ENCODE data around the gene MFSD11. TPM values are rescaled to one million over a fixed set of nuclear protein-coding genes. Genes with fewer than 3 reads are reported as not detected.

The MFSD11 gene
- polyA plus RNA-seq, 1 donor from 2014 or later, result 36.1 TPM

GRCh38 chr17:76793775-76794174, 55.9 kb downstream of the MFSD11 start:
- Histone ChIP-seq H3F3A (ENCODE audit: insufficient read depth, low read length, poor library complexity, severe bottlenecking) (no peaks in the 10 kb centered on the region), H3K4me2 (ENCODE audit: low read length) (no peak overlapping the region), H4K20me1 (ENCODE audit: insufficient read depth) (no peaks in the 10 kb centered on the region), H3K27ac (ENCODE audit: low read length) (no peak overlapping the region), H3K79me2 (replicated peaks; ENCODE audit: insufficient read depth, low read length) (no peaks in the 10 kb centered on the region), H3K36me3 (ENCODE audit: insufficient read depth, low read length) (no peaks in the 10 kb centered on the region), H2AFZ (ENCODE audit: low read depth, low read length) (no peak overlapping the region), H3K4me3 (ENCODE audit: low read length) (no peak overlapping the region), H3K9ac (ENCODE audit: low read length) (no peak overlapping the region), H3K9me2 (ENCODE audit: insufficient read depth, low read length) (no peaks in the 10 kb centered on the region), H3K9me3 (ENCODE audit: low read length) (no peaks in the 10 kb centered on the region), H3K27me3 (ENCODE audit: insufficient read depth, low read depth, low read length) (no peaks in the 10 kb centered on the region)
- TF ChIP-seq SMC3 (conservative IDR thresholded peaks at IDR 0.05; ENCODE audit: poor library complexity) (no peak), MXI1 (conservative IDR thresholded peaks at IDR 0.05; ENCODE audit: poor library complexity, severe bottlenecking) (no peak), CTCF (IDR thresholded peaks at IDR 0.05; ENCODE audit: poor library complexity, severe bottlenecking) (peak; percentile 17), EZH2 (IDR thresholded peaks at IDR 0.05; ENCODE audit: borderline replicate concordance, insufficient read depth, low read length, poor library complexity, severe bottlenecking) (no peak), REST (IDR thresholded peaks at IDR 0.05; ENCODE audit: borderline replicate concordance) (no peak), RAD21 (conservative IDR thresholded peaks at IDR 0.05) (peak; percentile 15), EP300 (conservative IDR thresholded peaks at IDR 0.05; ENCODE audit: poor library complexity, severe bottlenecking) (no peak), POLR2AphosphoS5 (IDR thresholded peaks at IDR 0.05) (no peak), TAF1 (IDR thresholded peaks at IDR 0.05; ENCODE audit: low read depth) (no peak)

GRCh38 chr17:76796081-76796480, 58.2 kb downstream of the MFSD11 start:
- Histone ChIP-seq H3K4me2 (ENCODE audit: low read length) (no peak overlapping the region), H3K9ac (ENCODE audit: low read length) (no peak overlapping the region), H3K9me2 (ENCODE audit: insufficient read depth, low read length) (no peaks in the 10 kb centered on the region), H3K27me3 (ENCODE audit: insufficient read depth, low read depth, low read length) (no peaks in the 10 kb centered on the region), H3K36me3 (ENCODE audit: insufficient read depth, low read length) (no peaks in the 10 kb centered on the region), H3K27ac (ENCODE audit: low read length) (no peak overlapping the region), H3K4me3 (ENCODE audit: low read length) (no peak overlapping the region), H3F3A (ENCODE audit: insufficient read depth, low read length, poor library complexity, severe bottlenecking) (no peaks in the 10 kb centered on the region), H3K79me2 (replicated peaks; ENCODE audit: insufficient read depth, low read length) (no peaks in the 10 kb centered on the region), H3K9me3 (ENCODE audit: low read length) (no peaks in the 10 kb centered on the region), H2AFZ (ENCODE audit: low read depth, low read length) (no peak overlapping the region), H4K20me1 (ENCODE audit: insufficient read depth) (no peaks in the 10 kb centered on the region)
- no peak for TF ChIP-seq SMC3 (conservative IDR thresholded peaks at IDR 0.05; ENCODE audit: poor library complexity)
- TF ChIP-seq CTCF (IDR thresholded peaks at IDR 0.05; ENCODE audit: poor library complexity, severe bottlenecking), result no peak
- no peak for TF ChIP-seq REST (IDR thresholded peaks at IDR 0.05; ENCODE audit: borderline replicate concordance)
- no peak for TF ChIP-seq TAF1 (IDR thresholded peaks at IDR 0.05; ENCODE audit: low read depth)
- no peak for TF ChIP-seq MXI1 (conservative IDR thresholded peaks at IDR 0.05; ENCODE audit: poor library complexity, severe bottlenecking)
- TF ChIP-seq EP300 (conservative IDR thresholded peaks at IDR 0.05; ENCODE audit: poor library complexity, severe bottlenecking), result no peak
- TF ChIP-seq POLR2AphosphoS5 (IDR thresholded peaks at IDR 0.05), result no peak
- no peak for TF ChIP-seq RAD21 (conservative IDR thresholded peaks at IDR 0.05)
- no peak for TF ChIP-seq EZH2 (IDR thresholded peaks at IDR 0.05; ENCODE audit: borderline replicate concordance, insufficient read depth, low read length, poor library complexity, severe bottlenecking)

All from neural cell (in vitro differentiated cells).